Fibroblast of villous mesenchyme (primary cell): ENCODE data around the gene OVOL3. TPM values are rescaled to one million over a fixed set of nuclear protein-coding genes. Genes with fewer than 3 reads are reported as not detected.

Experiments
- DNase-seq: peaks from one replicate; pipeline ENCODE4 v3.0.0-alpha.2; 2010; ENCODE audit warnings: low read depth
- H3K4me3 ChIP-seq: 2 replicates; pipeline ENCODE4 v1.5.1; 2011; ENCODE audit warnings: low read depth, mild to moderate bottlenecking, low read length
- total RNA-seq: library from RNA; depleted of rRNA; stranded (reverse); fragments of >200 nt; gene quantifications from 2 replicates; pipeline ENCODE4 v1.2.3, GENCODE V29; 2012
- TF ChIP-seq, protein P1 (sequence below): IDR thresholded peaks from 2 replicates; pipeline ENCODE4 v1.5.1; 2012; ENCODE audit warnings: low read depth, mild to moderate bottlenecking, low read length; ENCODE audit not compliant: insufficient read depth

The OVOL3 gene
- total RNA-seq, 1 donor: not detected

DNA sequence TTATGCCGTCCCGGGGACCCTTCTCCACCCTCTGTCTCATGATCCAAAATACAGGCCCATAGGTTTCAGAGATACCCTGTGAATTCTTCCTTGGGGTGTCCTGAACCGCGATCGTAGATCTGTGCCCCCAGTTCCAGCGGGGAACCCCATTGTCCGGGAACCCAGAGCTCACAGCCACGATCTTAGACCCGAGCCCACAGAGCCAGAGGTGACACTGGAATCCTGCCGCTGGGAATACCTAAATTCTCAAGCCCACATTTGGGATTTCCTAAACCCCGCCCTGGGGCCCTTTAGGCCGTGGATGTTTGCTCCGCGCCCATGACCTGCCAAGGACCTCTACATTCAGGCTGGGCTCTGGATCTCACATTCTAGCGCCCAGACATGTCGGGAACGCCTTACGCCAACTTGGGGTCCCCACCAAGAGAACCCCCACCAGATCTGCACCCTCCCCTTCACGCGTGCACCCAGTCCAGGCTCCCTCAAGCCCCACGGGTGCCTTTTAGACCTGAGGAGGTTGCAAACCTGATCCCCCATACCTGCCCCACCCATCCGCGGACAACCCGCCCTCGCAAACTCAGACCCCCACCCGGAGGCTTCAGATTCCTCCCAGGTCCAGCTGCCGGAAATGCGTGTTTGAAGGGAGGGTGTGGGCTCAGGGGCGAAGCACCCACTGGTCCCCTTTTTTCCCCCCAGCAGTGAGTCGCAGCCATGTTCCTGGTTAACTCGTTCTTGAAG lies 29.5 kb downstream of the OVOL3 start:
- TF ChIP-seq, protein P1, sequence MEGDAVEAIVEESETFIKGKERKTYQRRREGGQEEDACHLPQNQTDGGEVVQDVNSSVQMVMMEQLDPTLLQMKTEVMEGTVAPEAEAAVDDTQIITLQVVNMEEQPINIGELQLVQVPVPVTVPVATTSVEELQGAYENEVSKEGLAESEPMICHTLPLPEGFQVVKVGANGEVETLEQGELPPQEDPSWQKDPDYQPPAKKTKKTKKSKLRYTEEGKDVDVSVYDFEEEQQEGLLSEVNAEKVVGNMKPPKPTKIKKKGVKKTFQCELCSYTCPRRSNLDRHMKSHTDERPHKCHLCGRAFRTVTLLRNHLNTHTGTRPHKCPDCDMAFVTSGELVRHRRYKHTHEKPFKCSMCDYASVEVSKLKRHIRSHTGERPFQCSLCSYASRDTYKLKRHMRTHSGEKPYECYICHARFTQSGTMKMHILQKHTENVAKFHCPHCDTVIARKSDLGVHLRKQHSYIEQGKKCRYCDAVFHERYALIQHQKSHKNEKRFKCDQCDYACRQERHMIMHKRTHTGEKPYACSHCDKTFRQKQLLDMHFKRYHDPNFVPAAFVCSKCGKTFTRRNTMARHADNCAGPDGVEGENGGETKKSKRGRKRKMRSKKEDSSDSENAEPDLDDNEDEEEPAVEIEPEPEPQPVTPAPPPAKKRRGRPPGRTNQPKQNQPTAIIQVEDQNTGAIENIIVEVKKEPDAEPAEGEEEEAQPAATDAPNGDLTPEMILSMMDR: no peak
- peak overlapping the region; percentile 83 for H3K4me3 ChIP-seq
- peak; percentile 44 for DNase-seq

DNA sequence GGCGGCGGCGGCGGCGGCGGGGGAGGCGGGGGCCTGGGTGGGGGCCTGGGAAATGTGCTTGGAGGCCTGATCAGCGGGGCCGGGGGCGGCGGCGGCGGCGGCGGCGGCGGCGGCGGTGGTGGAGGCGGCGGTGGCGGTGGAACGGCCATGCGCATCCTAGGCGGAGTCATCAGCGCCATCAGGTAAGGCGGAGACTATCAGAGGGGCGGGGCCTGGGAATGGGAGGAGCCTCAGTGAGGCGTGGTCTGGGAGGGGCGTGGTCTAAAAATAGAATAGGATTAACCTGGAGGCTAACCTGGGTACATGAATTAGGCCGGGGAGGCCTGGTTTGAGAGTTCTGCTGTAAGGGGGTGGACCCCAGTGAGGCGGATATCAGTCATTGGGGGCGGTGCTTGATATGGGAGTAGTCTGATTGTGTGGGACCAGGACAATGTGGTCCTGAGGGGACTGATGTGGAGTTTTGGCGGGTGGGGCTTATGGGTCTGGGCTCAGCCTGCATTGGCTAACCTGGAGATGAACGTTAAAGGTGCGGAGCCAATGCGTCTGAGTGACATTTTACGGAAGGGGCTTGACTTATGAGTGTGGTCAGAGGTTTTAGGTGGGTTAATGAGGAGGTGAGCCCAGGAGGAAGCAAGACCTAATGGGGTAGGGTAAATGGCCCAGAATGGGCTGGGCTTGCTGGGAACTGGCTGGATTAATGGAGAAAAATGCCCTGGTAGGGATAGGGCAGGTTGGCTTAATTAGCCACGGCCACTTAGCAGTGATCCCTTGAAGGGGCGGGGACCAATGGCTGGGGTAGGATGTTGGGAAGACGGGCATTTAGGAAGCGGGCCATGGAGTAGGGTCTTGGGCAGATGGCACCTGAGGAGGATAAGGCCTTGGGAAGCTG lies 30.3 kb downstream of the OVOL3 start:
- DNase-seq: peak; percentile 78
- TF ChIP-seq, protein P1: no peak
- peak overlapping the region; percentile 83 for H3K4me3 ChIP-seq

DNA sequence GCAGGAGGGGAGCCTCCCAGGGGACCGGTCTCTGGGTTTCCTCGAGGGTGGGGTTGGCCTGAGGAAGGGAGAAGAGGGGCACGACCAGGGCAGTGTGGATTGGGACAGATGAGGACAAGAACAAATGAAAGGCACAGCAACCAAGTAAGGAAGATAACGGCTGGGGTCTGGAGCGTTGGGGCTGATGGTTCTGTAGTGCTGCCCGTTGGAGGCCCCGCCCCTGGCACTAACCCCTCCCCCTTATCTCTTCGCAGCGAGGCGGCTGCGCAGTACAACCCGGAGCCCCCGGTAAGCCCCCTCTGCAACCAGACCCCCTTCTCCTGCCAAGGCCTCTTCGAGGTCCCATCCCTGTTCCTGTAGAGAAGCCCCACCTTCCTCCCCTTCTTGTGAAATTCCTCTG lies 31.1 kb downstream of the OVOL3 start:
- TF ChIP-seq, protein P1: no peak
- no peak overlapping the region for H3K4me3 ChIP-seq
- no peak for DNase-seq

DNA sequence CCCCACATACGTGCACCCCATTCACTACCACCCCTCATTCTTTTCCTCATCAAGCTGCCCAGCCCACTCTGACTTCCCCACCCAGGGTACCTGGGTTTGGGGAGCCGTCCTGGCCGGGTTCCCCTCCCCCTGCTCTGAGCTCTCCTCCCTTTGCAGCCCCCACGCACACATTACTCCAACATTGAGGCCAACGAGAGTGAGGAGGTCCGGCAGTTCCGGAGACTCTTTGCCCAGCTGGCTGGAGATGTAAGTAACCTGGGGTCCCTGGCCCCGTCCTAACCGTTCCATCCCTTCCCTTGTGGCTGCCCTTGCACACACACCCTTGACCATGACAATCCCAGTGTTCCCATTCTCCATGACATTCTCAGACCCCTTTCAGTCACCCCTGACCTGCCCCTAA lies 31.6 kb downstream of the OVOL3 start:
- TF ChIP-seq, protein P1: no peak
- H3K4me3 ChIP-seq: no peak overlapping the region
- no peak for DNase-seq

DNA sequence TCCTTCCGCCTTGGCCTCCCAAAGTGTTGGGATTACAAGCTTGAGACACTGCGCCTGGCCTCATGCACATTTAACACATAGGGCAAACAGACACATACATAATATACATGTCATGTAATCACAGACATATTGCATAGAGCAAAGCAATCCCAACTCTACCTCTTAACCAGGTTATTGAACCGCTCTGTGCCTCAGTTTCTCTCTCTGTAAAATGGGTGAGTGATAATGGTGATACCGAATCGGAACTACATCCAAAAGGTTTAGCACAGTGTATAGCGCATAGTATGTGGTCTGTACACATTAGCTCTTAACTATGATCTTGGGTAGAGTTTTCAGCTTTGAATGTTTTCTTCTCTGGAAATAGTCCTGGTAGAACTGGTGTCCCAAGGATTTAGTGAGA lies 33.7 kb downstream of the OVOL3 start:
- DNase-seq: no peak
- TF ChIP-seq, protein P1: no peak
- no peak overlapping the region for H3K4me3 ChIP-seq

DNA sequence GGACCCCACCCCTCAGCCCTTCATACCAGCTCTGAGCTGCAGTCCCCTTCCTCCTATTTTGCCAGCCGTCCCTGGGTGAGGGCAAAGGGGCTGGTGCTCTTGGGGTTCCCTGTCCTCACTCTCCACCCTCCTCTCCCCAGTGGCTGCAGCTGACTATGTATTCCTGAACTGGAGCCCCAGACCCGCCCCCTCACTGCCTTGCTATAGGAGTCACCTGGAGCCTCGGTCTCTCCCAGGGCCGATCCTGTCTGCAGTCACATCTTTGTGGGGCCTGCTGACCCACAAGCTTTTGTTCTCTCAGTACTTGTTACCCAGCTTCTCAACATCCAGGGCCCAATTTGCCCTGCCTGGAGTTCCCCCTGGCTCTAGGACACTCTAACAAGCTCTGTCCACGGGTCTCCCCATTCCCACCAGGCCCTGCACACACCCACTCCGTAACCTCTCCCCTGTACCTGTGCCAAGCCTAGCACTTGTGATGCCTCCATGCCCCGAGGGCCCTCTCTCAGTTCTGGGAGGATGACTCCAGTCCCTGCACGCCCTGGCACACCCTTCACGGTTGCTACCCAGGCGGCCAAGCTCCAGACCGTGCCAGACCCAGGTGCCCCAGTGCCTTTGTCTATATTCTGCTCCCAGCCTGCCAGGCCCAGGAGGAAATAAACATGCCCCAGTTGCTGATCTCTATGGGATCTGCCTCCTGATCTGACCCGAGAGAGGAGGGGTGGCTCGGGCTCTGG lies 38.9 kb downstream of the OVOL3 start:
- TF ChIP-seq, protein P1: no peak
- no peak for DNase-seq
- H3K4me3 ChIP-seq: no peak overlapping the region
